HG03520 (cell line): Measurements from ENCODE around the gene ZBED2.

Source experiments
- ATAC-seq: cut with Tn5 transposase; IDR thresholded peaks from one replicate; pipeline ENCODE4 v1.9.1; 2021; ENCODE audit warnings: mild to moderate bottlenecking, moderate library complexity; ENCODE audit not compliant: unreplicated experiment

The ZBED2 gene

GRCh38 chr3:111604119-111604518 lies 9.0 kb upstream of the ZBED2 start:
- peak; percentile 16 for ATAC-seq

- peak; percentile 35 for ATAC-seq
Measured at GRCh38 chr3:111603679-111604078, 8.5 kb upstream of the ZBED2 start.

GRCh38 chr3:111601810-111602209 lies 6.7 kb upstream of the ZBED2 start:
- ATAC-seq: no peak

GRCh38 chr3:111598552-111598951 lies 3.4 kb upstream of the ZBED2 start:
- no peak for ATAC-seq

GRCh38 chr3:111598139-111598538 lies 3.0 kb upstream of the ZBED2 start:
- ATAC-seq: no peak

GRCh38 chr3:111596328-111596727 lies 1.2 kb upstream of the ZBED2 start:
- no peak for ATAC-seq

- no peak for ATAC-seq
Measured at GRCh38 chr3:111594781-111595180, 365 bp downstream of the ZBED2 start.

GRCh38 chr3:111594205-111594604 lies 941 bp downstream of the ZBED2 start:
- ATAC-seq: peak; percentile 54

GRCh38 chr3:111593666-111594065 lies 1.5 kb downstream of the ZBED2 start:
- no peak for ATAC-seq

GRCh38 chr3:111592936-111593335 lies 2.2 kb downstream of the ZBED2 start:
- no peak for ATAC-seq

- ATAC-seq: no peak
Measured at GRCh38 chr3:111592143-111592542, 3.0 kb downstream of the ZBED2 start.

- ATAC-seq: no peak
Measured at GRCh38 chr3:111591555-111591954, 3.6 kb downstream of the ZBED2 start.

- ATAC-seq: no peak
Measured at GRCh38 chr3:111590143-111590491, 5.0 kb downstream of the ZBED2 start.

GRCh38 chr3:111589303-111590142 lies 5.6 kb downstream of the ZBED2 start:
- ATAC-seq: no peak

- ATAC-seq: no peak
Measured at GRCh38 chr3:111588527-111588926, 6.6 kb downstream of the ZBED2 start.

- ATAC-seq: no peak
Measured at GRCh38 chr3:111585217-111585616, 9.9 kb downstream of the ZBED2 start.

- ATAC-seq: no peak
Measured at GRCh38 chr3:111584744-111585143, 10.4 kb downstream of the ZBED2 start.

GRCh38 chr3:111582120-111582474 lies 13.0 kb downstream of the ZBED2 start:
- no peak for ATAC-seq

GRCh38 chr3:111581403-111582119 lies 13.6 kb downstream of the ZBED2 start:
- no peak for ATAC-seq

GRCh38 chr3:111579495-111579894 lies 15.7 kb downstream of the ZBED2 start:
- ATAC-seq: no peak

- ATAC-seq: no peak
Measured at GRCh38 chr3:111578867-111579266, 16.3 kb downstream of the ZBED2 start.
